ENCODE results near the gene MYL12B. TPM values are rescaled to one million over a fixed set of nuclear protein-coding genes. Genes with fewer than 3 reads are reported as not detected.

The MYL12B gene
- total RNA-seq, 1 experiment from 2014 or later, result 383 TPM

DNA sequence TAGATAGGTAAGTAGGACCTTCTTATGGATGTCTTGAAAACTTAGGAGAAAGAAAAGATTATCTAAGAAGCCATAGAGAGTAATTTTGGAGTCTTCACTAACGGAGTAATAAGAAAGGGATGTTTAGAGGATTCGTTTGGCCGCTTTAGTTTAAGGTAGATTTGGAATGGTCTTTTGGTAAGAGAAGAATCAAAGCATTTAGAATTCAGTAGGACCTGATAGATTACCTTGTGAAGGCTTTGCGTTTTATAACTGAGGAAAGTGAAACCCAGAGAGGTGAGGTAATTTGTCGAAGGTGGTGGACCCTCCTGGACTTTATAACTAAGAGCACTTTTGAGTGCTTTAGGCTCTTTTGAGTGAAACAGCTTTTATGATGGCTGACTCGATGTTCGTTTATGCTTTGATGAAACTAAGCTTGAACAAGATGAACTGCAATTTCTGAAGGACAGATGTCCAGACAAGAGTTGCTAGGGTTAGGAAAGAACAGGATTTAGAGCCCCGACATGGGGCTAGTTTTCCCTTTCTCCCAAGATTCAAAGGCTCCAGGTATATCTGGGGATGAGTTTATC, 1.3 kb downstream of the MYL12B start:
- H3K4me3 ChIP-seq, result peak overlapping the region; percentile 100
- no peaks in the 10 kb centered on the region for H3K27me3 ChIP-seq (ENCODE audit: insufficient read depth, low read depth)
- H3K79me2 ChIP-seq (ENCODE audit: low read depth), result peaks cover 63% of the 10 kb centered on the region
- peak overlapping the region; percentile 93 for H3K27ac ChIP-seq
- no peak overlapping the region for H2AFZ ChIP-seq
- DNase-seq, result no peak
- H3K9me3 ChIP-seq (ENCODE audit: insufficient read depth, low read depth), result no peaks in the 10 kb centered on the region
- H3F3A ChIP-seq (ENCODE audit: insufficient read depth, low read depth), result peaks cover 28% of the 10 kb centered on the region
- peaks cover 44% of the 10 kb centered on the region for H3K4me1 ChIP-seq (replicated peaks; ENCODE audit: insufficient read depth)
- ChIA-PET CTCF (no interaction called here), POLR2A (ENCODE audit: unreplicated experiment) (interaction anchor here (0.7 to 1.3 kb wide), 3 partner anchors 12 to 120 kb away, joined by 3 to 7 read pairs (median 4); partner anchors contain the start of gene MYL12A)
- peak overlapping the region; percentile 92 for H3K4me2 ChIP-seq
- no TSS peak for BruUV-seq (replicated peaks)
- peaks cover 55% of the 10 kb centered on the region for H4K20me1 ChIP-seq (ENCODE audit: insufficient read depth)
- peaks cover 7% of the 10 kb centered on the region; the same call in 1 of the 2 replicates for H3K36me3 ChIP-seq (ENCODE audit: low read depth)
- TF ChIP-seq EZH2 (IDR thresholded peaks at IDR 0.05; ENCODE audit: low read depth), result no peak
- TF ChIP-seq, protein P1, sequence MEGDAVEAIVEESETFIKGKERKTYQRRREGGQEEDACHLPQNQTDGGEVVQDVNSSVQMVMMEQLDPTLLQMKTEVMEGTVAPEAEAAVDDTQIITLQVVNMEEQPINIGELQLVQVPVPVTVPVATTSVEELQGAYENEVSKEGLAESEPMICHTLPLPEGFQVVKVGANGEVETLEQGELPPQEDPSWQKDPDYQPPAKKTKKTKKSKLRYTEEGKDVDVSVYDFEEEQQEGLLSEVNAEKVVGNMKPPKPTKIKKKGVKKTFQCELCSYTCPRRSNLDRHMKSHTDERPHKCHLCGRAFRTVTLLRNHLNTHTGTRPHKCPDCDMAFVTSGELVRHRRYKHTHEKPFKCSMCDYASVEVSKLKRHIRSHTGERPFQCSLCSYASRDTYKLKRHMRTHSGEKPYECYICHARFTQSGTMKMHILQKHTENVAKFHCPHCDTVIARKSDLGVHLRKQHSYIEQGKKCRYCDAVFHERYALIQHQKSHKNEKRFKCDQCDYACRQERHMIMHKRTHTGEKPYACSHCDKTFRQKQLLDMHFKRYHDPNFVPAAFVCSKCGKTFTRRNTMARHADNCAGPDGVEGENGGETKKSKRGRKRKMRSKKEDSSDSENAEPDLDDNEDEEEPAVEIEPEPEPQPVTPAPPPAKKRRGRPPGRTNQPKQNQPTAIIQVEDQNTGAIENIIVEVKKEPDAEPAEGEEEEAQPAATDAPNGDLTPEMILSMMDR (conservative IDR thresholded peaks at IDR 0.05), result no peak
- no peaks in the 10 kb centered on the region for H3K9me2 ChIP-seq (ENCODE audit: insufficient read depth)
- intact Hi-C loops (cut with micrococcal nuclease; ENCODE audit: unreplicated experiment), result loop anchor here (5.0 kb wide), 3 partner anchors 389 to 734 kb away; no protein-coding TSS in a partner anchor

DNA sequence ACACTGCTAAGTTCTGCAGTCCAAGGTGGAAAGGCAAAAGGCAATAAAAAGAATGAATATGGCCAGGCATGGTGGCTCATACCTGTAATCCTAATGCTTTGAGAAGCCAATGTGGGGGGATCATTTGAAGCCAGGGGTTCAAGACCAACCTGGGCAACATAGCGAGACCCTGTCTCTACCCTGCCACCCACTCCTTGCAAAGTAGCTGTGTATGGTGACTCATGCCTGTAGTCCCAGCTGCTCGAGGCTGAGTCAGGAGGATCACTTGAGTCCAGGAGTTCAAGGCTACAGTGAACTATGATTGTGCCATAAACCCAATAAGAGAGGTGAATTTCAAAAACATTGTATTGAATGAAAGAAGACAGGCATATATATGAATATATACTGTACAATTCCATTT, 2.4 kb downstream of the MYL12B start:
- no peak for DNase-seq
- Histone ChIP-seq H3K9me3 (ENCODE audit: insufficient read depth, low read depth) (no peaks in the 10 kb centered on the region), H3K79me2 (ENCODE audit: low read depth) (peaks cover 74% of the 10 kb centered on the region), H3K27ac (no peak overlapping the region), H3K4me1 (replicated peaks; ENCODE audit: insufficient read depth) (peaks cover 55% of the 10 kb centered on the region), H3F3A (ENCODE audit: insufficient read depth, low read depth) (peaks cover 18% of the 10 kb centered on the region), H3K4me3 (peak overlapping the region; percentile 100; the same call in 1 of the 2 replicates), H3K27me3 (ENCODE audit: insufficient read depth, low read depth) (no peaks in the 10 kb centered on the region), H3K4me2 (peak overlapping the region; percentile 92), H3K36me3 (ENCODE audit: low read depth) (peaks cover 7% of the 10 kb centered on the region; the same call in 1 of the 2 replicates), H2AFZ (no peak overlapping the region), H4K20me1 (ENCODE audit: insufficient read depth) (peaks cover 65% of the 10 kb centered on the region), H3K9me2 (ENCODE audit: insufficient read depth) (no peaks in the 10 kb centered on the region)
- ChIA-PET POLR2A (ENCODE audit: unreplicated experiment) (no interaction called here), CTCF (no interaction called here)
- no TSS peak for BruUV-seq (replicated peaks)
- intact Hi-C loops (cut with micrococcal nuclease; ENCODE audit: unreplicated experiment), result loop anchor here (5.0 kb wide), 3 partner anchors 388 to 733 kb away; no protein-coding TSS in a partner anchor
- TF ChIP-seq EZH2 (IDR thresholded peaks at IDR 0.05; ENCODE audit: low read depth), result no peak
- TF ChIP-seq, protein P1 (conservative IDR thresholded peaks at IDR 0.05), result no peak

DNA sequence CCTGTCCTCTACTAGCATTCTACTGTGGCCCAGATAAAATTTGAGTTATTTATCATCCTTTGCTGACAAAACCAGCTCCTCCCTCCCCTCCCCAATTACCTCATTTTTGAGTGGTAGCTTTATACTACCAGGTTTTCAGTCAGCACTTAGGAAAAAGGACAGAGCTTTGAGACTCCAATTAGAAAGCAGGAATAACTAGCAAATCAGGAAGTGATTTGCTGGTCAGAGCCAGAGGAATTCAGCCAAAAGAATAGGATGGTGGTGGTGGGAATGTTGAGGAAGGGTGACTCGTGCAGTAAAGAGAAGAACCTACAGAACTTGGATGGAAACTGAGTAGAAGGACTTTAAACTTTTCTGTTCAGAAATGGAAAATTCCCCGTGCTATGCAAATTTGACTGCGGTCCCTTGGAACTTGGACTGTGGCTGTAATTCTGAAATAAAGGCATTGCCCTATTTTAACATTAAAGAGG, 3.7 kb downstream of the MYL12B start:
- Histone ChIP-seq H3F3A (ENCODE audit: insufficient read depth, low read depth) (peaks cover 7% of the 10 kb centered on the region), H3K27ac (0 out of 2 replicates have a peak overlapping the region, but pooled peaks have one; percentile 10), H3K9me3 (ENCODE audit: insufficient read depth, low read depth) (no peaks in the 10 kb centered on the region), H3K27me3 (ENCODE audit: insufficient read depth, low read depth) (no peaks in the 10 kb centered on the region), H3K4me2 (peak overlapping the region; percentile 92), H3K79me2 (ENCODE audit: low read depth) (peaks cover 87% of the 10 kb centered on the region), H3K9me2 (ENCODE audit: insufficient read depth) (no peaks in the 10 kb centered on the region), H3K36me3 (ENCODE audit: low read depth) (peaks cover 7% of the 10 kb centered on the region; the same call in 1 of the 2 replicates), H4K20me1 (ENCODE audit: insufficient read depth) (peaks cover 76% of the 10 kb centered on the region), H3K4me1 (replicated peaks; ENCODE audit: insufficient read depth) (peaks cover 49% of the 10 kb centered on the region), H2AFZ (no peak overlapping the region), H3K4me3 (peak overlapping the region; percentile 12; the same call in 1 of the 2 replicates)
- TF ChIP-seq, protein P1 (conservative IDR thresholded peaks at IDR 0.05), result no peak
- no peak for DNase-seq
- no TSS peak for BruUV-seq (replicated peaks)
- POLR2A ChIA-PET (ENCODE audit: unreplicated experiment), result no interaction called here
- intact Hi-C loops (cut with micrococcal nuclease; ENCODE audit: unreplicated experiment), result no loop called here
- CTCF ChIA-PET, result no interaction called here

Measured in PC-9 (cell line).